DOHH2 (cell line): ENCODE results near the gene MUC5B.

ENCODE experiments used
- H3F3A ChIP-seq: fragments of 200-600 bp; sonication (generic), shearing (Covaris generic); 2 replicates; pipeline ENCODE4 v1.6.0; 2016; ENCODE audit warnings: antibody characterized with exemption, mild to moderate bottlenecking; ENCODE audit not compliant: control insufficient read depth, insufficient read depth
- H3K27ac ChIP-seq: fragments of 200-600 bp; sonication (generic); 2 replicates; pipeline ENCODE4 v1.5.1; 2014; ENCODE audit warnings: low read depth, mild to moderate bottlenecking, low read length, moderate library complexity
- H3K27me3 ChIP-seq: fragments of 200-600 bp; sonication (generic); 2 replicates; pipeline ENCODE4 v1.6.1; 2014; ENCODE audit warnings: mild to moderate bottlenecking, low read length, mixed read lengths; ENCODE audit not compliant: control insufficient read depth
- H3K36me3 ChIP-seq: fragments of 200-600 bp; sonication (generic); 2 replicates; pipeline ENCODE4 v1.6.1; 2014; ENCODE audit warnings: mild to moderate bottlenecking, low read length, moderate library complexity, mixed read lengths; ENCODE audit not compliant: control insufficient read depth
- H3K4me1 ChIP-seq: fragments of 200-600 bp; sonication (generic); 2 replicates; pipeline ENCODE4 v1.6.1; 2014; ENCODE audit warnings: mild to moderate bottlenecking, low read length, mixed read lengths; ENCODE audit not compliant: control insufficient read depth
- H3K4me2 ChIP-seq: fragments of 200-600 bp; sonication (generic); 2 replicates; pipeline ENCODE4 v1.6.0; 2014; ENCODE audit warnings: mild to moderate bottlenecking, low read length, moderate library complexity
- H3K4me3 ChIP-seq: fragments of 200-600 bp; sonication (generic); 2 replicates; pipeline ENCODE4 v1.5.1; 2014; ENCODE audit warnings: mild to moderate bottlenecking, low read length, mixed read lengths
- H3K79me2 ChIP-seq: fragments of 200-600 bp; sonication (generic); 2 replicates; pipeline ENCODE4 v1.6.1; 2014; ENCODE audit warnings: mild to moderate bottlenecking, low read length, mixed read lengths; ENCODE audit not compliant: control insufficient read depth
- H3K9me2 ChIP-seq: fragments of 200-600 bp; sonication (generic); replicated peaks from 2 replicates; pipeline ENCODE4 v1.6.1; 2014; ENCODE audit warnings: mild to moderate bottlenecking, low read length, mixed read lengths; ENCODE audit not compliant: control insufficient read depth
- H3K9me3 ChIP-seq: fragments of 200-600 bp; sonication (generic); 2 replicates; pipeline ENCODE4 v1.6.1; 2014; ENCODE audit warnings: antibody characterized with exemption, low read length, mixed read lengths; ENCODE audit not compliant: control insufficient read depth, insufficient read depth
- H4K20me1 ChIP-seq: fragments of 200-600 bp; sonication (generic); 2 replicates; pipeline ENCODE4 v1.6.0; 2014; ENCODE audit warnings: low read depth, mild to moderate bottlenecking, antibody characterized with exemption, low read length, moderate library complexity; ENCODE audit not compliant: control insufficient read depth, insufficient read depth
- CTCF ChIP-seq: fragments of 200-600 bp; sonication (generic); IDR thresholded peaks from one replicate; pipeline ENCODE4 v1.5.1; 2014; ENCODE audit warnings: antibody characterized with exemption, mild to moderate bottlenecking, low read depth, low read length; ENCODE audit not compliant: poor library complexity, severe bottlenecking
- EZH2phosphoT487 ChIP-seq: fragments of 200-600 bp; sonication (generic); IDR thresholded peaks from 2 replicates; pipeline ENCODE4 v1.6.1; 2017; ENCODE audit warnings: borderline replicate concordance, mild to moderate bottlenecking, antibody characterized with exemption, low read length, moderate library complexity, mixed read lengths

Gene MUC5B

DNA sequence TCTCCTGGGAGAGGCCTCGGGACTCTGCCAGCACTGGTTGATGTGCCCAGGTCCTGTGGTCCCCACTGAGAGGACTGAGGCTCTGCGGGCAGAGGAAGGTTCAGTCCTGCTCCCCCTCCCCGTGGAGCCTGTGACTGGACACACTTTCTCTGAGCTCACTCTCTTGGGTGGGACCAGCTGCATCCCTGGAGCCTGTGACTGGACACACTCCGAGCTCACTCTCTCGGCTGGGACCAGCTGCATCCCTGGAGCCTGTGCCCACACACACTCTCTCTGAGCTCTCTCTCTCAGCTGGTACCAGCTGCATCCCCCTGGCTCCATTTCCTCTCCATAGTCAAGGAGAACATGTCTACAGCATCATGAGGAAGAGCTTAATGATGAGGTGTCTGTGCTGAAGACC lies 47.1 kb downstream of the MUC5B start:
- no peak overlapping the region for H3K4me2 ChIP-seq
- no peaks in the 10 kb centered on the region for H3K36me3 ChIP-seq
- H3K9me2 ChIP-seq = no peaks in the 10 kb centered on the region

DNA sequence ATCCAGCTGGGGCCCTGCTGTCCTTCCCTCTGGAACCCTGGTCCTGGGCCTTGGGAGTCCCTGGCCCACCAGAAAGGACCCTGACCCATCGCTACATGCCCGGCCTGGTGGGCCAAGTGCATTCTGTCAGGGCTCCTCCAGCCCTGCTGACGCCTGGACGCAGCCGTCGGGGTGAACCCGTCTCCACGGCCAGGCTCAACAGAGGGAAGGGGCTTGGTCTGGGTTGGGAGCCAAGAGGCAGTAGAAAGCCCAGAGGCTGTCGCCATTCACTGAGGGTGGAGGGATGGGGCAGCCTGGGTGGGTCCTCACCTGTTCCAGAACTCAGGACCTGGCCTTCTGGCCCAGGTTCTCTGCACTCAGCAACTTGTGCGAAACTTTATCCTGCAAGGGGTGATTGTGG lies 47.6 kb downstream of the MUC5B start:
- no peaks in the 10 kb centered on the region for H3K36me3 ChIP-seq
- H4K20me1 ChIP-seq = no peaks in the 10 kb centered on the region

More for the DNA sequence above, 47.1 kb downstream of the MUC5B start:
- Histone ChIP-seq H3K9me3 (peaks cover 9% of the 10 kb centered on the region; the same call in 1 of the 2 replicates), H3K4me3 (no peak overlapping the region), H3K27ac (no peak overlapping the region), H4K20me1 (no peaks in the 10 kb centered on the region), H3K27me3 (no peaks in the 10 kb centered on the region), H3F3A (no peaks in the 10 kb centered on the region), H3K79me2 (no peaks in the 10 kb centered on the region), H3K4me1 (no peaks in the 10 kb centered on the region)
- no peak for TF ChIP-seq CTCF

DNA sequence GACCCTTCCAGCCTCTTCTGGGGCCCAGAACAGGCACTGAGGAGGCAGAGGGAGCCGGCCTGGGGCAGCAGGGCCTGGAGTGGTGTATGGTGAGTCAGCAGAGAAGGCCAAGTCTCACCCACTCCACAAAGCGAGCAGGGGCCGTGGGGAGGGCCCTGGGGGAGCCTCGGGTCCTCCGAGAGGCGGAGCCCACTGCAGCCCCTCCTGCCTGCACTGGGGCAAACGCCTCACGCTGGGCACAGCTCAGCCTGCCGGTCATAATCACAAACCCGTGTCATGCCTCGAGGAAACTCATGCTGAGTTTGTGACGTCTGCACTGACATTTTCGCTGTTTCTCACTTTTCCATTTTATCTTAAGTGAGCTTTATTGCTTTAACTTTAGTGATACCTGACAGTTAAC lies 48.1 kb downstream of the MUC5B start:
- Histone ChIP-seq H3K9me3 (no peaks in the 10 kb centered on the region), H3F3A (no peaks in the 10 kb centered on the region), H3K4me2 (no peak overlapping the region), H3K9me2 (no peaks in the 10 kb centered on the region), H3K27me3 (no peaks in the 10 kb centered on the region), H3K27ac (no peak overlapping the region), H3K36me3 (no peaks in the 10 kb centered on the region), H4K20me1 (no peaks in the 10 kb centered on the region), H3K4me1 (no peaks in the 10 kb centered on the region), H3K79me2 (no peaks in the 10 kb centered on the region), H3K4me3 (no peak overlapping the region)
- TF ChIP-seq CTCF (no peak), EZH2phosphoT487 (no peak)

More for the DNA sequence above, 47.6 kb downstream of the MUC5B start:
- peaks cover 4% of the 10 kb centered on the region; the same call in 1 of the 2 replicates for H3K9me3 ChIP-seq
- no peaks in the 10 kb centered on the region for H3F3A ChIP-seq
- H3K79me2 ChIP-seq = no peaks in the 10 kb centered on the region
- no peaks in the 10 kb centered on the region for H3K27me3 ChIP-seq
- no peaks in the 10 kb centered on the region for H3K4me1 ChIP-seq
- no peak for TF ChIP-seq EZH2phosphoT487
- TF ChIP-seq CTCF = no peak
- H3K4me2 ChIP-seq = no peak overlapping the region
- H3K4me3 ChIP-seq = no peak overlapping the region
- H3K9me2 ChIP-seq = no peaks in the 10 kb centered on the region
- H3K27ac ChIP-seq = no peak overlapping the region

DNA sequence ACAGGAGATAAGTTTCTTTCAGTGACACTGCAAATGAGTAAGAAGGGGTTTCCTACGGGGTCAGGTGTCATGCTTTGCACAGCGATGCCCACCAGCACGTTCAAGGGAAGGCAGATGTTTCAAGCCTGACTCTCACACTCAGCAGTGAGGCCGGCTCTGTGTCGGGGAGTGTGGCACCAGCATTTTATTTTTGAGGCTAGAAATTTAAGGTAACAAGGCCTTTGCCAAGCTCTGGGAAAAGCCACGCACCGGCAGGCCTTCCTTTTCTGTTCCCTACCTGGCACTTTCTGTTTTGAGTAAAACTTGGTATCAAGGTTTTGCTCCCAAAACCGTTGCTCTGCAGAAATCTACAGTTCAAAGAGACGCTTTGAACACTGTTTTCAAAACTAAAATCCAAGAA lies 48.5 kb downstream of the MUC5B start:
- no peaks in the 10 kb centered on the region for H3K9me3 ChIP-seq
- H3K36me3 ChIP-seq = no peaks in the 10 kb centered on the region
- TF ChIP-seq CTCF = no peak
- no peak for TF ChIP-seq EZH2phosphoT487
- no peak overlapping the region for H3K27ac ChIP-seq
- H3K4me2 ChIP-seq = no peak overlapping the region
- no peaks in the 10 kb centered on the region for H3K9me2 ChIP-seq
- H3F3A ChIP-seq = no peaks in the 10 kb centered on the region
- H3K4me3 ChIP-seq = no peak overlapping the region
- H3K27me3 ChIP-seq = no peaks in the 10 kb centered on the region
- H3K79me2 ChIP-seq = no peaks in the 10 kb centered on the region
- H4K20me1 ChIP-seq = no peaks in the 10 kb centered on the region
- H3K4me1 ChIP-seq = no peaks in the 10 kb centered on the region
